SK-N-MC (cell line): ENCODE measurements around the gene PHKA2.

Experiments
- EZH2 ChIP-seq: fragments of 200-600 bp; sonication (generic); IDR thresholded peaks from one replicate; pipeline ENCODE4 v1.6.1; 2017; ENCODE audit warnings: antibody characterized with exemption
- POLR2AphosphoS5 ChIP-seq: IDR thresholded peaks from 2 replicates; pipeline ENCODE4 v1.6.1; 2012; ENCODE audit warnings: mild to moderate bottlenecking, low read depth, low read length, borderline replicate concordance

DNA sequence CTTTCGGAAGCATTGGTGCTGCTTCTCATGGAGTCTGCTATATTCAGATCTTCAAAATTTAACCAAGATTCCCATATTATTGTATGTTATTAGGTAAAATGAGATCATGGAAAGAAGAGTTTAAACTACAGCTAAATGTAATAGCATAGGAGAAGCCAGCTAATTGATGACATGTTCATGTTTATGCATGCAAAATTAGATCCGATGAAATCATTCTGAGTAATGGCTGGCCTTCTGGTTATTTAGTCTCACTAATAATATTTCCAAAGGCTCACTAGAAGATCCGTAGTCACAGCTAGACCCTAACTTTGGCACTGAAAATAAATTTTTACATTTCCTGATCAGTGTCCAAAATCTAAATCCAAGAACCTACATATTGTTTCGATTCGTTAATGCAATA lies 19.8 kb upstream of the PHKA2 start:
- TF ChIP-seq EZH2 (no peak), POLR2AphosphoS5 (no peak)
